HEK293 (cell line): ENCODE results near the gene THAP11.
A peak's percentile ranks its signal among the peaks of the same experiment; 100 is the strongest.

Experiments
- BCL11B ChIP-seq: fragments of 450-650 bp; formaldehyde crosslinking; IDR thresholded peaks from 2 replicates; pipeline ENCODE4 v1.5.1; 2016; ENCODE audit warnings: low read depth, missing biosample characterization, missing genetic modification characterization
- GLIS1 ChIP-seq: fragments of 450-650 bp; formaldehyde crosslinking; IDR thresholded peaks from 2 replicates; pipeline ENCODE4 v1.5.1; 2016; ENCODE audit warnings: missing biosample characterization, missing genetic modification characterization
- IKZF3 ChIP-seq: fragments of 450-650 bp; IDR thresholded peaks from 2 replicates; pipeline ENCODE4 v1.5.0; 2018; ENCODE audit warnings: missing biosample characterization, mild to moderate bottlenecking, missing genetic modification characterization, moderate library complexity
- SALL2 ChIP-seq: fragments of 450-650 bp; formaldehyde crosslinking; IDR thresholded peaks from 2 replicates; pipeline ENCODE4 v1.5.0; 2017; ENCODE audit warnings: missing biosample characterization, mild to moderate bottlenecking, missing genetic modification characterization, borderline replicate concordance
- ZBTB48 ChIP-seq: fragments of 450-650 bp; formaldehyde crosslinking; IDR thresholded peaks from 2 replicates; pipeline ENCODE4 v1.5.1; 2016; ENCODE audit warnings: missing biosample characterization, missing genetic modification characterization
- ZBTB8A ChIP-seq: fragments of 450-650 bp; formaldehyde crosslinking; IDR thresholded peaks from 2 replicates; pipeline ENCODE4 v1.5.1; 2016; ENCODE audit warnings: missing biosample characterization, missing genetic modification characterization
- ZFP3 ChIP-seq: fragments of 450-650 bp; formaldehyde crosslinking; IDR thresholded peaks from 2 replicates; pipeline ENCODE4 v1.5.1; 2016; ENCODE audit warnings: low read depth, missing biosample characterization, missing genetic modification characterization
- ZFP37 ChIP-seq: fragments of 450-650 bp; formaldehyde crosslinking; IDR thresholded peaks from 2 replicates; pipeline ENCODE4 v1.5.1; 2016; ENCODE audit warnings: missing biosample characterization, missing genetic modification characterization
- ZFP41 ChIP-seq: fragments of 450-650 bp; formaldehyde crosslinking; IDR thresholded peaks from 2 replicates; pipeline ENCODE4 v1.5.1; 2016; ENCODE audit warnings: missing biosample characterization, missing genetic modification characterization, borderline replicate concordance
- ZNF114 ChIP-seq: fragments of 450-650 bp; formaldehyde crosslinking; IDR thresholded peaks from 2 replicates; pipeline ENCODE4 v1.5.0; 2017; ENCODE audit warnings: missing biosample characterization, missing genetic modification characterization
- ZNF133 ChIP-seq: fragments of 450-650 bp; formaldehyde crosslinking; IDR thresholded peaks from 2 replicates; pipeline ENCODE4 v1.5.1; 2016; ENCODE audit warnings: missing biosample characterization, missing genetic modification characterization
- ZNF146 ChIP-seq: fragments of 450-650 bp; formaldehyde crosslinking; IDR thresholded peaks from 2 replicates; pipeline ENCODE4 v1.5.1; 2016; ENCODE audit warnings: missing biosample characterization, missing genetic modification characterization
- ZNF155 ChIP-seq: fragments of 450-650 bp; formaldehyde crosslinking; IDR thresholded peaks from 2 replicates; pipeline ENCODE4 v1.5.1; 2016; ENCODE audit warnings: missing biosample characterization, missing genetic modification characterization
- ZNF157 ChIP-seq: fragments of 450-650 bp; formaldehyde crosslinking; IDR thresholded peaks from 2 replicates; pipeline ENCODE4 v1.5.1; 2016; ENCODE audit warnings: missing biosample characterization, missing genetic modification characterization
- ZNF16 ChIP-seq: fragments of 450-650 bp; formaldehyde crosslinking; IDR thresholded peaks from 2 replicates; pipeline ENCODE4 v1.5.1; 2016; ENCODE audit warnings: low read depth, missing biosample characterization, missing genetic modification characterization
- ZNF175 ChIP-seq: fragments of 450-650 bp; formaldehyde crosslinking; IDR thresholded peaks from 2 replicates; pipeline ENCODE4 v1.5.1; 2016; ENCODE audit warnings: missing biosample characterization, missing genetic modification characterization
- ZNF19 ChIP-seq: fragments of 450-650 bp; formaldehyde crosslinking; IDR thresholded peaks from 2 replicates; pipeline ENCODE4; 2016; ENCODE audit warnings: missing biosample characterization, missing genetic modification characterization, low read depth
- ZNF292 ChIP-seq: fragments of 450-650 bp; formaldehyde crosslinking; IDR thresholded peaks from 2 replicates; pipeline ENCODE4 v1.5.1; 2016; ENCODE audit warnings: low read depth, missing biosample characterization, missing genetic modification characterization, borderline replicate concordance
- ZNF341 ChIP-seq: fragments of 450-650 bp; formaldehyde crosslinking; IDR thresholded peaks from 2 replicates; pipeline ENCODE4; 2016; ENCODE audit warnings: low read depth, missing biosample characterization, missing genetic modification characterization
- ZNF416 ChIP-seq: fragments of 450-650 bp; formaldehyde crosslinking; IDR thresholded peaks from 2 replicates; pipeline ENCODE4 v1.5.1; 2016; ENCODE audit warnings: missing biosample characterization, missing genetic modification characterization
- ZNF529 ChIP-seq: fragments of 450-650 bp; formaldehyde crosslinking; IDR thresholded peaks from 2 replicates; pipeline ENCODE4 v1.5.1; 2017; ENCODE audit warnings: missing genetic modification characterization, missing biosample characterization; ENCODE audit not compliant: insufficient replicate concordance
- ZNF548 ChIP-seq: fragments of 450-650 bp; formaldehyde crosslinking; IDR thresholded peaks from 2 replicates; pipeline ENCODE4 v1.5.1; 2016; ENCODE audit warnings: missing biosample characterization, missing genetic modification characterization
- ZNF555 ChIP-seq: fragments of 450-650 bp; formaldehyde crosslinking; conservative IDR thresholded peaks from 2 replicates; pipeline ENCODE4 v1.5.1; 2017; ENCODE audit warnings: missing biosample characterization, mild to moderate bottlenecking, missing genetic modification characterization, inconsistent platforms
- ZNF561 ChIP-seq: fragments of 450-650 bp; IDR thresholded peaks from 2 replicates; pipeline ENCODE4 v1.5.1; 2018; ENCODE audit warnings: missing biosample characterization, missing genetic modification characterization, borderline replicate concordance
- ZNF600 ChIP-seq: fragments of 450-650 bp; formaldehyde crosslinking; IDR thresholded peaks from 2 replicates; pipeline ENCODE4 v1.5.1; 2016; ENCODE audit warnings: missing biosample characterization, missing genetic modification characterization
- ZNF777 ChIP-seq: fragments of 450-650 bp; formaldehyde crosslinking; IDR thresholded peaks from 2 replicates; pipeline ENCODE4 v1.5.1; 2017; ENCODE audit warnings: missing biosample characterization, missing genetic modification characterization, borderline replicate concordance
- ZSCAN16 ChIP-seq: fragments of 450-650 bp; formaldehyde crosslinking; IDR thresholded peaks from 2 replicates; pipeline ENCODE4 v1.5.1; 2016; ENCODE audit warnings: missing biosample characterization, missing genetic modification characterization
- TF ChIP-seq, protein P1 (sequence below): fragments of 450-650 bp; formaldehyde crosslinking; IDR thresholded peaks from 2 replicates; pipeline ENCODE4 v1.5.1; 2016; ENCODE audit warnings: missing biosample characterization, missing genetic modification characterization
- TF ChIP-seq, protein P2 (sequence below): fragments of 450-650 bp; formaldehyde crosslinking; IDR thresholded peaks from 2 replicates; pipeline ENCODE4 v1.5.1; 2017; ENCODE audit warnings: missing biosample characterization, missing genetic modification characterization
- TF ChIP-seq, protein P3 (sequence below): fragments of 450-650 bp; formaldehyde crosslinking; IDR thresholded peaks from 2 replicates; pipeline ENCODE4 v1.5.1; 2016; ENCODE audit warnings: missing biosample characterization, missing genetic modification characterization
- TF ChIP-seq, protein P4 (sequence below): fragments of 450-650 bp; formaldehyde crosslinking; IDR thresholded peaks from 2 replicates; pipeline ENCODE4 v1.5.1; 2016; ENCODE audit warnings: missing biosample characterization, missing genetic modification characterization

The THAP11 gene

DNA sequence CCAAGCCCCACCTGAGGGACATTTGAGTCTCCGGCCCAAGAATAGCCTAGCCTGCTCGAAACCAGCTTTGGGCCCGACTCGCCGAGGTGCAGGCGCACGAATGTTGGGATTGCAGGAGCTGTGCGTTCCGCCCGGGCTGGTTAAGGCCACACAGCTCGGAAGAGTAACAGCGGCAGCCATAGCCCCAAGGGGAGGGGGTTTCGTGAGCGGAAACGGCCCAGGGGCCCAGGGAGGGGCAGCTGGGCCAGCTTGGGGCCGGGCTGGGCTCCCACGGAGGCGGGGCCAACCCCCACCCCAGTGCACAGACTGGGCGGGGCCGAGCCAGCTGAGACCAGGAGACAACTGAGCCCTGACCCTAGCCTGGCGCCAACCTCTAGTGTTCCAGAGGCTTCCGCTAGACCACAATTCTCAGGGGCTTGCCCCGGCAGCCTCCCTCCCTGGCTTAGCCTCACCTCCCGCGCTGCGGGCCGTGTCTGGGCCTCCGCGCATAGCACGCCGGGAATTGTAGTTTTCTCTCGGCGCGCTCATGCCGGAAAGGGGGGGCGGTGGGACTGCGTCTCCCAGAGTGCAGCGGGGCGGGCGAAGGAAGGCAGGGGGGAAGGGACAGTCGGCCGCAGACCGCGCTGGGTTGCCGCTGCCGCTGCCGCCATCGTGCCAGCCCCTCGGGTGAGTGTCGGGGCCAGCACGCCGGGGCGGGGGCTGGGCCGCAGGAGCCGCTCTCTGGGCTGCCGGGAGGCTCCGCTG, 4.4 kb downstream of the THAP11 start, which contains the start of gene NUTF2 (continued):
- TF ChIP-seq ZNF529 (tag by site-specific recombination): no peak
- TF ChIP-seq ZNF19 (tag by site-specific recombination): no peak
- 0 out of 2 replicates have a peak, but pooled peaks have one; percentile 10 for TF ChIP-seq ZSCAN16 (tag by site-specific recombination)
- no peak for TF ChIP-seq ZNF292
- TF ChIP-seq ZNF146 (tag by site-specific recombination): no peak
- TF ChIP-seq BCL11B (tag by site-specific recombination): no peak; the same call in 1 of the 2 replicates
- no peak for TF ChIP-seq ZNF175 (tag by site-specific recombination)
- TF ChIP-seq, protein P1, sequence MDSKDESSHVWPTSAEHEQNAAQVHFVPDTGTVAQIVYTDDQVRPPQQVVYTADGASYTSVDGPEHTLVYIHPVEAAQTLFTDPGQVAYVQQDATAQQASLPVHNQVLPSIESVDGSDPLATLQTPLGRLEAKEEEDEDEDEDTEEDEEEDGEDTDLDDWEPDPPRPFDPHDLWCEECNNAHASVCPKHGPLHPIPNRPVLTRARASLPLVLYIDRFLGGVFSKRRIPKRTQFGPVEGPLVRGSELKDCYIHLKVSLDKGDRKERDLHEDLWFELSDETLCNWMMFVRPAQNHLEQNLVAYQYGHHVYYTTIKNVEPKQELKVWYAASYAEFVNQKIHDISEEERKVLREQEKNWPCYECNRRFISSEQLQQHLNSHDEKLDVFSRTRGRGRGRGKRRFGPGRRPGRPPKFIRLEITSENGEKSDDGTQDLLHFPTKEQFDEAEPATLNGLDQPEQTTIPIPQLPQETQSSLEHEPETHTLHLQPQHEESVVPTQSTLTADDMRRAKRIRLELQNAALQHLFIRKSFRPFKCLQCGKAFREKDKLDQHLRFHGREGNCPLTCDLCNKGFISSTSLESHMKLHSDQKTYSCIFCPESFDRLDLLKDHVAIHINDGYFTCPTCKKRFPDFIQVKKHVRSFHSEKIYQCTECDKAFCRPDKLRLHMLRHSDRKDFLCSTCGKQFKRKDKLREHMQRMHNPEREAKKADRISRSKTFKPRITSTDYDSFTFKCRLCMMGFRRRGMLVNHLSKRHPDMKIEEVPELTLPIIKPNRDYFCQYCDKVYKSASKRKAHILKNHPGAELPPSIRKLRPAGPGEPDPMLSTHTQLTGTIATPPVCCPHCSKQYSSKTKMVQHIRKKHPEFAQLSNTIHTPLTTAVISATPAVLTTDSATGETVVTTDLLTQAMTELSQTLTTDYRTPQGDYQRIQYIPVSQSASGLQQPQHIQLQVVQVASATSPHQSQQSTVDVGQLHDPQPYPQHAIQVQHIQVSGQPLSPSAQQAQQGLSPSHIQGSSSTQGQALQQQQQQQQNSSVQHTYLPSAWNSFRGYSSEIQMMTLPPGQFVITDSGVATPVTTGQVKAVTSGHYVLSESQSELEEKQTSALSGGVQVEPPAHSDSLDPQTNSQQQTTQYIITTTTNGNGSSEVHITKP (tag by site-specific recombination): peak; percentile 96
- no peak for TF ChIP-seq ZFP37 (tag by site-specific recombination)
- TF ChIP-seq ZNF561 (tag by site-specific recombination): peak; percentile 98
- peak; percentile 92 for TF ChIP-seq ZNF341
- no peak for TF ChIP-seq ZNF777
- peak; percentile 95 for TF ChIP-seq ZBTB48 (tag by site-specific recombination)
- TF ChIP-seq ZNF114 (tag by site-specific recombination): no peak
- no peak for TF ChIP-seq ZNF600 (tag by site-specific recombination)
- no peak for TF ChIP-seq ZNF133 (tag by site-specific recombination)
- TF ChIP-seq ZNF16 (tag by site-specific recombination): no peak
- TF ChIP-seq SALL2 (tag by site-specific recombination): no peak
- TF ChIP-seq GLIS1 (tag by site-specific recombination): peak; percentile 96
- TF ChIP-seq, protein P2, sequence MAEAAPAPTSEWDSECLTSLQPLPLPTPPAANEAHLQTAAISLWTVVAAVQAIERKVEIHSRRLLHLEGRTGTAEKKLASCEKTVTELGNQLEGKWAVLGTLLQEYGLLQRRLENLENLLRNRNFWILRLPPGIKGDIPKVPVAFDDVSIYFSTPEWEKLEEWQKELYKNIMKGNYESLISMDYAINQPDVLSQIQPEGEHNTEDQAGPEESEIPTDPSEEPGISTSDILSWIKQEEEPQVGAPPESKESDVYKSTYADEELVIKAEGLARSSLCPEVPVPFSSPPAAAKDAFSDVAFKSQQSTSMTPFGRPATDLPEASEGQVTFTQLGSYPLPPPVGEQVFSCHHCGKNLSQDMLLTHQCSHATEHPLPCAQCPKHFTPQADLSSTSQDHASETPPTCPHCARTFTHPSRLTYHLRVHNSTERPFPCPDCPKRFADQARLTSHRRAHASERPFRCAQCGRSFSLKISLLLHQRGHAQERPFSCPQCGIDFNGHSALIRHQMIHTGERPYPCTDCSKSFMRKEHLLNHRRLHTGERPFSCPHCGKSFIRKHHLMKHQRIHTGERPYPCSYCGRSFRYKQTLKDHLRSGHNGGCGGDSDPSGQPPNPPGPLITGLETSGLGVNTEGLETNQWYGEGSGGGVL (tag by site-specific recombination): no peak; the same call in none of the 2 replicates
- TF ChIP-seq ZNF155 (tag by site-specific recombination): no peak
- TF ChIP-seq ZFP41 (tag by site-specific recombination): no peak
- TF ChIP-seq, protein P3, sequence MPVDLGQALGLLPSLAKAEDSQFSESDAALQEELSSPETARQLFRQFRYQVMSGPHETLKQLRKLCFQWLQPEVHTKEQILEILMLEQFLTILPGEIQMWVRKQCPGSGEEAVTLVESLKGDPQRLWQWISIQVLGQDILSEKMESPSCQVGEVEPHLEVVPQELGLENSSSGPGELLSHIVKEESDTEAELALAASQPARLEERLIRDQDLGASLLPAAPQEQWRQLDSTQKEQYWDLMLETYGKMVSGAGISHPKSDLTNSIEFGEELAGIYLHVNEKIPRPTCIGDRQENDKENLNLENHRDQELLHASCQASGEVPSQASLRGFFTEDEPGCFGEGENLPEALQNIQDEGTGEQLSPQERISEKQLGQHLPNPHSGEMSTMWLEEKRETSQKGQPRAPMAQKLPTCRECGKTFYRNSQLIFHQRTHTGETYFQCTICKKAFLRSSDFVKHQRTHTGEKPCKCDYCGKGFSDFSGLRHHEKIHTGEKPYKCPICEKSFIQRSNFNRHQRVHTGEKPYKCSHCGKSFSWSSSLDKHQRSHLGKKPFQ: no peak
- TF ChIP-seq, protein P4, sequence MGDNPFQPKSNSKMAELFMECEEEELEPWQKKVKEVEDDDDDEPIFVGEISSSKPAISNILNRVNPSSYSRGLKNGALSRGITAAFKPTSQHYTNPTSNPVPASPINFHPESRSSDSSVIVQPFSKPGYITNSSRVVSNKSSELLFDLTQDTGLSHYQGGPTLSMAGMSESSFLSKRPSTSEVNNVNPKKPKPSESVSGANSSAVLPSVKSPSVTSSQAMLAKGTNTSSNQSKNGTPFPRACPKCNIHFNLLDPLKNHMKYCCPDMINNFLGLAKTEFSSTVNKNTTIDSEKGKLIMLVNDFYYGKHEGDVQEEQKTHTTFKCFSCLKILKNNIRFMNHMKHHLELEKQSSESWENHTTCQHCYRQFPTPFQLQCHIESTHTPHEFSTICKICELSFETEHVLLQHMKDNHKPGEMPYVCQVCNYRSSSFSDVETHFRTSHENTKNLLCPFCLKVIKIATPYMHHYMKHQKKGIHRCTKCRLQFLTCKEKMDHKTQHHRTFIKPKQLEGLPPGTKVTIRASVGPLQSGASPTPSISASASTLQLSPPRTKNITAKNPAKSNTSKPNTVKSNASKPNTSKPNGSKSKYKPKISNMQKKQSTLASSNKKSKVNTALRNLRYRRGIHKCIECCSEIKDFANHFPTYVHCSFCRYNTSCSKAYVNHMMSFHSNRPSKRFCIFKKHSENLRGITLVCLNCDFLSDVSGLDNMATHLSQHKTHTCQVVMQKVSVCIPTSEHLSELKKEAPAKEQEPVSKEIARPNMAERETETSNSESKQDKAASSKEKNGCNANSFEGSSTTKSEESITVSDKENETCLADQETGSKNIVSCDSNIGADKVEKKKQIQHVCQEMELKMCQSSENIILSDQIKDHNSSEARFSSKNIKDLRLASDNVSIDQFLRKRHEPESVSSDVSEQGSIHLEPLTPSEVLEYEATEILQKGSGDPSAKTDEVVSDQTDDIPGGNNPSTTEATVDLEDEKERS (tag by site-specific recombination): no peak
- TF ChIP-seq ZNF555 (tag by site-specific recombination): no peak
- TF ChIP-seq ZNF157 (tag by site-specific recombination): no peak
- no peak for TF ChIP-seq ZFP3 (tag by site-specific recombination)
- peak; percentile 89 for TF ChIP-seq IKZF3 (tag by site-specific recombination)
- no peak for TF ChIP-seq ZNF548 (tag by site-specific recombination)
- no peak for TF ChIP-seq ZNF416 (tag by site-specific recombination)
- TF ChIP-seq ZBTB8A: peak; percentile 51
